ENCODE measurements around the gene IL22RA2. TPM values are rescaled to one million over a fixed set of nuclear protein-coding genes. Genes with fewer than 3 reads are reported as not detected.

Gene IL22RA2
- total RNA-seq, 1 donor from 2014 or later = not detected

GRCh38 chr6:137099689-137100403 is 73.6 kb downstream of the IL22RA2 start:
- no peak for DNase-seq (ENCODE audit: low spot score)
- peaks cover 2% of the 10 kb centered on the region for H3K4me1 Mint-ChIP-seq (ENCODE audit: unreplicated experiment)
- TF ChIP-seq, protein P1, sequence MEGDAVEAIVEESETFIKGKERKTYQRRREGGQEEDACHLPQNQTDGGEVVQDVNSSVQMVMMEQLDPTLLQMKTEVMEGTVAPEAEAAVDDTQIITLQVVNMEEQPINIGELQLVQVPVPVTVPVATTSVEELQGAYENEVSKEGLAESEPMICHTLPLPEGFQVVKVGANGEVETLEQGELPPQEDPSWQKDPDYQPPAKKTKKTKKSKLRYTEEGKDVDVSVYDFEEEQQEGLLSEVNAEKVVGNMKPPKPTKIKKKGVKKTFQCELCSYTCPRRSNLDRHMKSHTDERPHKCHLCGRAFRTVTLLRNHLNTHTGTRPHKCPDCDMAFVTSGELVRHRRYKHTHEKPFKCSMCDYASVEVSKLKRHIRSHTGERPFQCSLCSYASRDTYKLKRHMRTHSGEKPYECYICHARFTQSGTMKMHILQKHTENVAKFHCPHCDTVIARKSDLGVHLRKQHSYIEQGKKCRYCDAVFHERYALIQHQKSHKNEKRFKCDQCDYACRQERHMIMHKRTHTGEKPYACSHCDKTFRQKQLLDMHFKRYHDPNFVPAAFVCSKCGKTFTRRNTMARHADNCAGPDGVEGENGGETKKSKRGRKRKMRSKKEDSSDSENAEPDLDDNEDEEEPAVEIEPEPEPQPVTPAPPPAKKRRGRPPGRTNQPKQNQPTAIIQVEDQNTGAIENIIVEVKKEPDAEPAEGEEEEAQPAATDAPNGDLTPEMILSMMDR (IDR thresholded peaks at IDR 0.05; ENCODE audit: unreplicated experiment) = no peak

DNA sequence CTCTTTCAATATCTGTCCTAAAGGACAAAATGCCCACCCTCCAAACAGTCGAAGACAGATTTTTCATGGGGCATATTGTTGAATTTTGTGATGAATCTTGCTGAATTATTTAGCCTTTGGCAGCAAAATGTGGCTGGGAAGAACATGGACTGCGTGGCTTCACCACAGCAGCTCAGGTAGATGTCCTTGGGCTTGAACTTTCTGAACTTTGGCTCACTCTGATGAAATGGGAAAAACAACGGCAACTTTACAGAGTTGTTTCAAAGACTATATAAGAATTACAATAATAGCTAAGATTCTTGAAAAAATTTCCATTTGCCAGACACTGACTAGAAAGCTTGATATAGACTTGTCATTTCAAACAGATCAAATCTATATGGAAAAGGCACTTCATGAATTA is 75.9 kb downstream of the IL22RA2 start:
- DNase-seq (ENCODE audit: low spot score) = no peak
- H3K27ac Mint-ChIP-seq (ENCODE audit: unreplicated experiment) = no peak overlapping the region
- TF ChIP-seq, protein P1 (IDR thresholded peaks at IDR 0.05; ENCODE audit: unreplicated experiment) = no peak
- no peaks in the 10 kb centered on the region for H3K27me3 Mint-ChIP-seq (ENCODE audit: unreplicated experiment)
- H3K4me1 Mint-ChIP-seq (ENCODE audit: unreplicated experiment) = peaks cover 2% of the 10 kb centered on the region
- H3K9me3 Mint-ChIP-seq (ENCODE audit: unreplicated experiment) = no peaks in the 10 kb centered on the region
- no peaks in the 10 kb centered on the region for H3K36me3 Mint-ChIP-seq (ENCODE audit: low read depth, unreplicated experiment)
- H3K4me3 Mint-ChIP-seq (ENCODE audit: unreplicated experiment) = no peak overlapping the region

More at GRCh38 chr6:137099689-137100403, 73.6 kb downstream of the IL22RA2 start:
- H3K9me3 Mint-ChIP-seq (ENCODE audit: unreplicated experiment) = no peaks in the 10 kb centered on the region
- H3K4me3 Mint-ChIP-seq (ENCODE audit: unreplicated experiment) = no peak overlapping the region
- no peaks in the 10 kb centered on the region for H3K36me3 Mint-ChIP-seq (ENCODE audit: low read depth, unreplicated experiment)
- no peak overlapping the region for H3K27ac Mint-ChIP-seq (ENCODE audit: unreplicated experiment)
- no peaks in the 10 kb centered on the region for H3K27me3 Mint-ChIP-seq (ENCODE audit: unreplicated experiment)

DNA sequence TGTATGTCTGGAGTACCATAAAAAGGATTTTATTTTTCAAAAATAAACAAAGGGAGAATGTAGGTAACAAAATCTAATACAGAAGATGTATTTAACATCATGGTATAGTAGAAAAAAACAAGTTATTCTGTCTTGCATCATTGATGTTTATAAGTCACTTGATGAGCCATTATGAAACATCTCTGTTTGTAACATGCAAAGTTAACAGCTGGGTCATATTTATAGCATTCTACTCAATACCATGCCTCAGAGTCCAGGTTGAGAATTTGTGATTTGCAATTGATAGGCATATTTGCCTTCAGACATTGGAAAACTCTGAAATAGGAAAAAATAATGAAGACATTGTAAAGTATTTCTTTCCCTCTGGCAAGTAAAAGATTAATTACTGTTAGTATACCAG is 76.4 kb downstream of the IL22RA2 start:
- Mint-ChIP-seq H3K4me3 (ENCODE audit: unreplicated experiment) (no peak overlapping the region), H3K36me3 (ENCODE audit: low read depth, unreplicated experiment) (no peaks in the 10 kb centered on the region), H3K27me3 (ENCODE audit: unreplicated experiment) (no peaks in the 10 kb centered on the region), H3K9me3 (ENCODE audit: unreplicated experiment) (no peaks in the 10 kb centered on the region), H3K4me1 (ENCODE audit: unreplicated experiment) (peaks cover 2% of the 10 kb centered on the region), H3K27ac (ENCODE audit: unreplicated experiment) (no peak overlapping the region)
- DNase-seq (ENCODE audit: low spot score) = no peak
- TF ChIP-seq, protein P1 (IDR thresholded peaks at IDR 0.05; ENCODE audit: unreplicated experiment) = no peak

GRCh38 chr6:137095651-137096238 is 77.7 kb downstream of the IL22RA2 start:
- H3K4me3 Mint-ChIP-seq (ENCODE audit: unreplicated experiment) = no peak overlapping the region
- peaks cover 1% of the 10 kb centered on the region for H3K27me3 Mint-ChIP-seq (ENCODE audit: unreplicated experiment)
- no peaks in the 10 kb centered on the region for H3K36me3 Mint-ChIP-seq (ENCODE audit: low read depth, unreplicated experiment)
- no peak overlapping the region for H3K27ac Mint-ChIP-seq (ENCODE audit: unreplicated experiment)
- TF ChIP-seq, protein P1 (IDR thresholded peaks at IDR 0.05; ENCODE audit: unreplicated experiment) = no peak
- DNase-seq (ENCODE audit: low spot score) = no peak
- no peaks in the 10 kb centered on the region for H3K9me3 Mint-ChIP-seq (ENCODE audit: unreplicated experiment)
- H3K4me1 Mint-ChIP-seq (ENCODE audit: unreplicated experiment) = peaks cover 2% of the 10 kb centered on the region

DNA sequence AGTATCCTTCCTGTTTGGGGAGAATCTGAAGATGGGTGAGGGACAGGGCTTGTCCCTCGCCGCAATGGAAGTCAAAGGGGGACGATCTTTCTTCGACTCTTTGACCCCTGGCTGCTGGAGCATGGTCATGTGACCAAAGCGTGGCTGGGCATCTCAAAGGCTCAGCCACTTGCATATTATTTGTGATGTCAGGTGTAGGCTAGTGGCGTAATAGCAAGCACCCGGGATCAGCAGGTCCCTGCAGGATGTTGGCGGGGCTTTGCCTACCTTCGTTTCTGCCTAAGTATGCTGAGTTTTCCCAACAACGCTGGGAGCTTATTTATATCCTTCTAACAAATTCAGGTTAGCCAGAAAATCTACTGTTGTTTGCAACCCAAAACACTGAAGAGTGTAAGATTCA is 78.4 kb downstream of the IL22RA2 start:
- H3K27ac Mint-ChIP-seq (ENCODE audit: unreplicated experiment) = no peak overlapping the region
- H3K4me1 Mint-ChIP-seq (ENCODE audit: unreplicated experiment) = peaks cover 2% of the 10 kb centered on the region
- H3K4me3 Mint-ChIP-seq (ENCODE audit: unreplicated experiment) = no peak overlapping the region
- H3K27me3 Mint-ChIP-seq (ENCODE audit: unreplicated experiment) = peaks cover 1% of the 10 kb centered on the region
- H3K9me3 Mint-ChIP-seq (ENCODE audit: unreplicated experiment) = no peaks in the 10 kb centered on the region
- no peak for DNase-seq (ENCODE audit: low spot score)
- no peaks in the 10 kb centered on the region for H3K36me3 Mint-ChIP-seq (ENCODE audit: low read depth, unreplicated experiment)
- TF ChIP-seq, protein P1 (IDR thresholded peaks at IDR 0.05; ENCODE audit: unreplicated experiment) = no peak

Data from endothelial cell (in vitro differentiated cells).